K562 (cell line): ENCODE data around the gene NPR2. TPM values are rescaled to one million over a fixed set of nuclear protein-coding genes. Genes with fewer than 3 reads are reported as not detected.

Experiments
- E2F1 ChIP-seq: sonication (generic); formaldehyde crosslinking; IDR thresholded peaks from 2 replicates; pipeline ENCODE4 v1.8.1; 2023; ENCODE audit warnings: mild to moderate bottlenecking, missing genetic modification reagents, moderate library complexity
- E4F1 ChIP-seq: fragments of 250-450 bp; sonication (Bioruptor Pico); IDR thresholded peaks from 2 replicates; pipeline ENCODE4 v1.5.0; 2021; ENCODE audit warnings: mild to moderate bottlenecking, borderline replicate concordance
- ZNF518B ChIP-seq: fragments of 250-450 bp; sonication (Bioruptor Pico); IDR thresholded peaks from 2 replicates; pipeline ENCODE4 v1.5.0; 2021; ENCODE audit warnings: mild to moderate bottlenecking, moderate library complexity
- polyA plus RNA-seq, 8 experiments: library from polyadenylated mRNA; depleted of rRNA in 4 of 8; stranded (reverse) in 5 of 8; unstranded in 3 of 8; fragments of >200 nt; fragmentation: Nextera tagmentation in 2 of 8; fragmentation: Illumina TruSeq in 1 of 8; extraction: Ambion mirVana in 2 of 8; extraction: Trizol in 1 of 8; gene quantifications; 2 replicates each; pipeline versions ENCODE4 v1.2.1 to v1.2.3, GENCODE V29; 2011 to 2014; ENCODE audit warnings: inconsistent platforms in 1 of 8, missing spikeins in 1 of 8
- total RNA-seq, 7 experiments: library from RNA; depleted of rRNA in 6 of 7; stranded (reverse); fragments of >200 nt in 6 of 7; fragmentation: Illumina TruSeq in 2 of 7; extraction: Trizol in 2 of 7; gene quantifications; 2 replicates each; pipeline versions ENCODE4 v1.2.1 to v1.2.3, GENCODE V29; 2011 to 2021; ENCODE audit warnings: low replicate concordance in 1 of 7

The NPR2 gene
- total and polyA plus RNA-seq, 9 of the 15 experiments (the other 6 are each of a cell fraction or from before 2014, with no cell fraction given): 2.4 to 12.9 (median 6.0) TPM

GRCh38 chr9:35827486-35827885 is 36.1 kb downstream of the NPR2 start (continued):
- TF ChIP-seq E4F1 (CRISPR knock-in tag): no peak
- no peak for TF ChIP-seq E2F1 (CRISPR knock-in tag)
- no peak for TF ChIP-seq ZNF518B
